Fibroblast of skin of left biceps (primary cell): ENCODE results near the gene ABAT.
"Not testable (repeated sequence)": the region's sequence is repeated elsewhere in the genome, so short reads cannot be mapped to it uniquely, and the experiment has no call there.

Experiments
- DNase-seq, 2 experiments: peaks; one replicate each; pipeline ENCODE4 v3.0.0-alpha.2; 2013; ENCODE audit warnings: low read depth in 2 of 2

The ABAT gene

DNA sequence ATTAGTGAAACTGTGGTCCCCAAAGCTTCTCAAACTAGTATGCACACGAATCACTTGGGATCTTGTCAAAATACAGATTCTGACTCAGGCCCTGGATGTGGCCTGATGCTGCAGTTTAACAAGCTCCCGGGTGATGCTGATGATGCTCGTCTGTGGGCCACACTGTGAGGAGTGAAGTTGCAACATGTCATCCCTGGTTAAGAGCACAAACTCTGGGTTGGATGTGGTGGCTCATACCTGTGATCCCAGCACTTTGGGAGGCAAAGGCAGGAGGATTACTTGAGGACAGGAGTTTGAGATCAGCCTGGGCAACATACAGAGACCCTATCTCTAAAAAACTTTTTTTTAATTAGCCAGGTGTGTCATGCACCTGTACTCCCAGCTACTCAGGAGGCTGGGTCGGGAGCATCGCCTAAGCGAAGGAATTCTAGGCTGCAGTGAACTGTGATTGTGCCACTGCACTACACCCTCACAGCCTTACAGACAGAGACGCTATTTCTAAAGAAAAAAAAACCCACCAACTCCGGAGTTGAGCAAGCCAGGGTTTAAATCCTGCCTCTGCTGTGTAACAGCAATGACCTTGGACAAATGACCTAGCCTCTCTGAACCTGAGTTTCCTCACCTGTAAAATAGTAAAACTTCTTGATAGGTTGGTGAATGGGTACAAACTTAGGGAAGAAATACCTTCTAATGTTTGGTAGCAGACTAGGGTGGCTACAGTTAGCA lies 24.4 kb upstream of the ABAT start:
- DNase-seq = no peak

- DNase-seq = not testable (repeated sequence)
These were observed 22.5 kb upstream of the ABAT start for GRCh38 chr16:8651958-8652357.

GRCh38 chr16:8655184-8655717 lies 19.2 kb upstream of the ABAT start:
- DNase-seq = no peak

DNA sequence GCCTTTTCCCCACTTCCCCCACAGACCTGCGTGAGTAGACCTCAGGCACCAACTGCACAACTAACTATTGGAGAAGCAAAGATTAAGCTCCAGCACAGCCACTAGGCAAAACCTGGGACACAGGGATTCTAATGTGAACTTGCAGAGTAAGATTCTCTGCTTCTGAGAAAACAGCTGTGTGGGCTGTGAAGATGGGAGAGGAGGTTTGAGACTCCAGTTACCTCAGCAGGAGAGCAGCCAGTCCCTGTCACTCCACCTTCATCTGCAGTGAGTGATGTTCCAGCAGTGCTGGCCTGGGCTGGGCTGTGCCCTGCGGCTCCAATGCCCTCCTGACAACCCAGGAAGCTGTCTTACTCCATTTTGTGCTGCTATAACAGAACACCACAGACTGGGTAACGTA lies 18.0 kb upstream of the ABAT start:
- DNase-seq = no peak

GRCh38 chr16:8660841-8661301 lies 13.5 kb upstream of the ABAT start:
- peak; percentile 10 to 17 for DNase-seq

DNA sequence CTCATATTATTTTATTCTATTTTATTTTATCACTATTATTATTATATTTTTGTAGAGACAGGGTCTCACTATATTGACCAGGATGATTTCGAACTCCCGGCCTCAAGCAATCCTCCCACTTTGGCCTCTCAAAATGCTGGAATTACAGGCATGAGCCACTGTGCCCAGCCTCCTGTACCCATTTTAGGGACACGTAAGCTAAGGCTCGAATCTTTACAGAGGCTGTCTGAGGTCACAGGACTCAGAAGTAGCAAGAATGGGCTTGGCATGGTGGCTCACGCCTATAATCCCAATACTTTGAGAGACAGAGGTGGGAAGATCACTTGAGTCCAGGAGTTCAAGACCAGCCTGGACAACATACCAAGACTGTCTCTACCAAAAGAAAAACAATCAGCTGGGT lies 12.7 kb upstream of the ABAT start:
- no peak for DNase-seq

DNA sequence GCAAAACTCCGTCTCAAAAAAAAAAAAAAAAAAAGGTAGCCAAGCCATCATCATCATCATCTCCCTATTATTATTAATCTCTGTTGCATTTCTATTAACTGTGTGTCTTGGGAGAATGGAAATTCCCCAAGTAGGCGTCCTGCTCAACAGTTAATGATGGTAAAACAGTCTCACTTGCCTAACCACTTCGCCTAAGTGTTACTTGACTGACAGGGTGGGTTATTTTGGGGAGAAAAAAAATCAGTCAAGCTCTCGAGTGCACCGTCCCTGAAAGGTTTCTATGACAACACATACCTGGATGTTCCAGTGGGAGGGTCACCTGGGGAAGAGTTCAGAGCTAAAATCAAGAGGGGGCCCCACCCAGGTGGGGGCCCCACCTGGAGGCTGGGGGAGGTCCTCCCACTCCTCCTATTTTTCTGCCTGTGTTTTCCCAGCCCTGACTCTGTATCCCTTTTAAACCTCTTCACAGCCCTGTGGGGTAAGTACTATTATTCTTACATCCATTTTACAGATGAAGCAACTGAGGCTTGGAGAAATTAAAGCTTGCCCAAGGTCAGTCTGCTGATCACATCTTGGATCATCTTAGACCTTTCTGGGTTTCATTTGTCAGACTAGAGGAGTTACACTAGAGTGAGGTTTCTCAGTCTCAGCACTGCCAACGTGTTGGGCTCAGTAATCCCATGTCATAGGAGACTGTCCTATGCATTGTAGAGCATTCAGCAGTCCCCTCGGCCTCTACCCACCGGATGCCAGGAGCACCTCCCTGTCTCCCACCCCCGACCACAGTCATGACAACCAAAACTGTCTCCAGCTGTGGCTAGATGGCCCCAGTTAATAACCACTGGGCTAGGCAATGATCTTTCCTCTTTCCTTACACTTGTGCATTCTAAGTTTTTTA lies 11.0 kb upstream of the ABAT start:
- DNase-seq = no peak

DNA sequence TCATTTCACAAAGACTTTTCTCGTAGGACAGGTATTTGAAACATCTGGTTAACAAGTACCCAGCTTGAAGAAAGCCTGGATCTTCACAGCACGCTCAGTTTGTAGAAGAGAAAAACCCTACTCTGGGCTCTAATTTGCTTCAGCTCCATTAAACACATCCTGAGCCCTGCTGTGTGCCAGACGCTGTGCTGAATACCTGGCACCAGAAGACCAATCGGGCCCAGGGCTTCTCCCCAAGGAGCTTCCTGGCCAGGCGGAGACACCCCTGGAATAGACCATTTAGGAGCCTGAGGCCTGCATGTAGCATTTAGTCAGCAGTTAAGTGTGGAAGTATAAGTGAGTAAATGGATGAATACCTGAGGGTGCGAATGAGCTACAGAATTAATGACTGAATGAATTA lies 8.9 kb upstream of the ABAT start:
- DNase-seq = no peak

- no peak for DNase-seq
These were observed 6.9 kb upstream of the ABAT start for GRCh38 chr16:8667492-8667891.

- DNase-seq = no peak
These were observed 6.3 kb upstream of the ABAT start for GRCh38 chr16:8668113-8668512.

DNA sequence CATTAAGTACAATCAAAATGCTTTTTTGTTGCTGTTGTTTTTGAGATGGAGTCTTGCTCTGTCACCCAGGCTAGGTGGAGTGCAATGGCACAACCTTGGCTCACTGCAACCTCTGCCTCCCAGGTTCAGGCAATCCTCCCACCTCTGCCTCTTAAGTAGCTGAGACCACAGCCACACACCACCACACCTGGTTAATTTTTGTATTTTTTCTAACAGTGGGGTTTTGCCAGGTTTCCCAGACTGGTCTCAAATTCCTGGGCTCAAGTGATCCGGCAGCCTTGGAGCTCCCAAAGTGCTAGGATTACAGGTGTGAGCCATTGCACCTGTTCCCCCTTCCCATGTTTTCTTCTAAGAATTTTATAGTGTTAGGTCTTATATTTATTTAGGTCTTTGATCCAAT lies 4.9 kb upstream of the ABAT start:
- no peak for DNase-seq

DNA sequence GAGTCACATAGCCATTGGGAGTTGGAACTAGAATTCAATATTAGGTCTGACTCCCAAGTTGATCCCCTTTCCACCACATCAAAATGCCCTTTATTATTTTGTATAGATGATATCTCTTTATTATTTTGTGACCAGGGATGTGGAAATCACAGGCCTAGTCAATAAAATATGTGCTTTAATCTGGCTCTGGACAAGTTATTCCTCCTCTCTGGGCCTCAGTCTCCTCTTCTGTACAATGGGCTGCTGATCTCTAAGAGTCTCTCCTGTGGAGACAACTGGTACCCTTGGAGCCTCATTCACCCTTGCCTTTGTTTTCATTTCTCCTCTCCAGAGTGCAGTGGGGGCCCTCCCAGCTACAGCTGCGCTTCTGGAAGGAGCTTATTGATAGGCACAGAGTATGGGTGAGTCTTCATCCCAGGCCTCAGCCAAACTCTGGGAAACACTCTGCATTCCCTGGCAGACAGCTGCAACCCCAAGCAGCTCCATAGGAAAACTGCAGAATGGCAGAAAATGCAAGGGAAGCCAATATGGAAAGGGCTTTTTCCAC lies 4.3 kb upstream of the ABAT start:
- DNase-seq = no peak

DNA sequence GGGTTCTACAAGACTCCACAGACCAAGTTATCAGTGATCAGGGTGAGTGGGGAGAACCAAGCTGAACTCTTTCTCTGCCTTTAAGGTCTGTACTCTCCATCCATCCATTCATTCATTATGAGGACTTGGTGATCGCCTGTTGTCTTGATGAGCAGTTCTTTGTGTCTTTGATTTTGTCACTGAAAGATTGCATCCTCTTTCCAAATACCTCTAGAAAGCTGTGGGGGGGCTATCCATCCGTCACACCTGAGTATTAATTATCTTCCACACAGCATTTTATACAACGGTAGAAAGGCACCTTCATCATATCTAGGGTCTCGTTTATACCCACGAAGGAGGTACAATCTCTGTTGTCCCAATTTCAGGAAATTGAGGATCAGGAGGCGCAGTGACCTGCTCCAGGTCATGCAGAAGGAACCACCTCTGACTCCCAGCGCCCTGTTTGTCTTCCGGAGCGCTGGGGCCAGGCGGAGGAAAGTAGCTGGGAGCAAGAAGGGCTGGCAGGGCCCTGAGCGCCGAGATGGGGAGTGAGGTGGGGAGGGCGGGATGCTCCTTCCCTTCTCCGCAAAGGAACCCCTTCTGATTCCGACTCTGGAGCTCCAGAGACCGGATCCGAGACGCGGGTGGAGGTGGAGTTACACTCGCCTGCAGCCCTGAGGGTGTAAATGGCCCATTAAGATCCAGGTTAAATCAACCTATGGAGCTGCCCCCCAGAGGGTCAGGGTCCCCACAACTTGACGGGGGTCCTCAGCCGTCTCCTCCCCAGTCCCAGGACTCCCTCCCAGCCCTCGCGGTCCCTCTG lies 605 bp upstream of the ABAT start:
- no peak for DNase-seq

DNA sequence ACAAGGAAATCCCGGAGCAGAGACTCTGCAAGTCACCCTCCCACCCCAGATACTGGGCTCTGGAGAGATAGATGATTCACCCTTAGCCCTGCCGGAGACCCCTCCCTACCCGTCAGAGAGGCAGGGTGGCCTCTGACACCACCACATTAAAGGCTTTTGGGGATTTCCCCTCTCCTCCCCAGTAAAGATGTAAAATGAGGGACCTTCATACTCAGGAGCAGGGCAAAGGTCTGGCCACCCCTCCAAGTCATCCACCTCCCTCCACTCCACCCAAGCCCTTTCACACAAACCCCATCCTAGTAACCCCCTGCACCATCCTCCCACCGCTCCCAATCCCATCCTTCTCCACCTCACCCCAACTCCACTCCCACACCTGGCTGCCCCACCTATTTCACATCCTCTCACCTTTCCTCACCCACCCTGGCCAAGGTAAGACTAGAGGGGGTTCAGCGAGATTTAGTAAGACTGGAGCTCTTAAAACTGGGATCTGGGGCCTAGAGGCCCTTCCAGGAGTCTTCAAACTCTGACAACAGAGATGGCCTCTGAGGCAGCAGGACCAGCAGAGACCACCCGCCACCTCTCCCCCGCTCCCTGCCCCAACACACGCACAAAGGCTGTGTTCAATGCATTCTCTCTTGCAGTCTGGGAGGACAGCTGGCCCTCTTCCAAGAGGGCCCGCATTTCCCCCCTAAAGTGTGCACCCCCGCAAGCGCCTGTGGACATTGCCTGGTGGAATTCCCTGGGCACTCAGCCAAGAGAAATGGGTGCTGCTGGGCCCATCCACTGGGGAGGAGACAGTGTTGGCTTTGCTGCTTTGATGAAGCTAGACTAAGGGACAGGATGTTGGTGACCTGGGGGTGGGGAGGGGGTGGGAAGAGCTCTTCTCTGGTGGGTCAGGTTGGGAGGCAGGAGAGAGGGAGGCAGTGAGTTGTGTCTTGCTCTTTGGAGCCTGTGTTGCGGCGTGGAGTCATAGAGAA lies 1.1 kb downstream of the ABAT start:
- DNase-seq = no peak

DNA sequence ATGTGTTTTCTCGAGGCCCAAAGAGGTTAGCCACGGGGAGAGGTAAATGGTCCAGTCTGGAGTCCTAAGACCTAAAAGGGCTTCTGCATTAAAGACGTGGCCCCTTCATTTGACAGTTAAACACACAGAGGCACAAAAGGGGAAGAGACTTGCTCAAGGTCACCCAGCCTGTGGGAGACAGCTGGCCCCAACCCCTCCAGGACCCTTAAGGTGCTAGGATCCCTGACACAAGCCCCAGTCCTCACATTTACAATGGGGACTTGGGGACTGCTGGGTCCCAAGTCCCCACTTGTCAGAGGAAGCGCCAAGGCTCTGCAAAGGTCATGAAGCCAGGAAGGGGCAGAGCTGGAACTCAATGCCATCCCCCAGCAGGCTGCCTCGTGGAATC lies 1.7 kb downstream of the ABAT start:
- no peak for DNase-seq

DNA sequence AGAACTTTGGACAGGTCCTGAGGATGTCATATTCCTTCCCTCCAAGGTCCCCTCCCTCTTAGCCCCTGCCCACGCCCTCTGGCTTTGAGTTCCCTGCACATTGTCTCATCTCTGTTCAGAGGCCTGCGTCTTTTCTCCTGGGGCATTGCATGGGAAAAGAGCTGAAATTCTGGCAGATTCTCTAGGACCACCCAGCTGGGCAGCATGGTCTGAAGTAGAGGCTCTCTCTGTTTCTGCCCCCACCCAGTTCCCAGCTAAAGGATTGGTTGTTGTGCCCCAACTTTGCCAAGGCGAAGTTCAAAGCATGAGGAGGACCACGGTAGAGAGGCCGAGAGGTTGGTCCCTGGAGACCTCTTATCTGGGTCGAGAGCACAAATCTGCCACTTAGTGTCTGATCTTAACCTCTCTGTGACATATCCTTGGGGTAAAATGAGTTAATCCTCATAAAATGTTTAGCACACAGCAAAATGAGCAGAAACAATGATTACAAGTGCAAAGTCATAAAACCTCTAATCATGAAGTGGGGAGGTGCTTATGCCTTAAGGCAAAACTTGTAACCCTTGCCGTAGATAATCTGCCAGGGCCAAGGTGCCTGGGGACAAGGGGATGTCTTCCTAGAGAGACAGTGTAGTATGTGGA lies 2.4 kb downstream of the ABAT start:
- DNase-seq = no peak

GRCh38 chr16:8677481-8677880 lies 3.1 kb downstream of the ABAT start:
- no peak for DNase-seq

- DNase-seq = peak; percentile 20 to 29
These were observed 3.9 kb downstream of the ABAT start for GRCh38 chr16:8678068-8678927.

- DNase-seq = no peak
These were observed 4.7 kb downstream of the ABAT start for GRCh38 chr16:8679151-8679550.
